SU-DHL-6 (cell line): ENCODE measurements around the gene PGC.

Source experiments
- H2AFZ ChIP-seq: fragments of 200-600 bp; sonication (generic); 2 replicates; pipeline ENCODE4 v1.6.1; 2014; ENCODE audit warnings: low read depth, mild to moderate bottlenecking, moderate library complexity, mixed read lengths, antibody characterized with exemption, low read length; ENCODE audit not compliant: severe bottlenecking
- H3F3A ChIP-seq: fragments of 200-600 bp; shearing (Covaris generic); 2 replicates; pipeline ENCODE4 v1.6.0; 2016; ENCODE audit warnings: antibody characterized with exemption, mild to moderate bottlenecking; ENCODE audit not compliant: insufficient read depth
- H3K27ac ChIP-seq: fragments of 200-600 bp; sonication (generic); 2 replicates; pipeline ENCODE4 v1.5.1; 2016; ENCODE audit warnings: low read depth, mild to moderate bottlenecking, low read length, moderate library complexity, mixed read lengths
- H3K27me3 ChIP-seq: fragments of 200-600 bp; sonication (generic), shearing (Covaris generic); 2 replicates; pipeline ENCODE4 v1.6.0; 2014; ENCODE audit warnings: mild to moderate bottlenecking, low read length
- H3K36me3 ChIP-seq: fragments of 200-600 bp; sonication (generic); 2 replicates; pipeline ENCODE4 v1.6.1; 2014; ENCODE audit warnings: mild to moderate bottlenecking, low read length, mixed read lengths
- H3K4me2 ChIP-seq: fragments of 300-600, 200-600 bp; shearing (Covaris generic), sonication (generic); 2 replicates; pipeline ENCODE4 v1.6.0; 2014; ENCODE audit warnings: low read length, low read depth, mild to moderate bottlenecking; ENCODE audit not compliant: poor library complexity, severe bottlenecking
- H3K4me3 ChIP-seq: fragments of 200-600 bp; sonication (generic); 2 replicates; pipeline ENCODE4 v1.5.1; 2014; ENCODE audit warnings: antibody characterized with exemption, low read length, mild to moderate bottlenecking, mixed read lengths; ENCODE audit not compliant: insufficient read depth, poor library complexity, severe bottlenecking
- H3K79me2 ChIP-seq: fragments of 200-600 bp; sonication (generic); 2 replicates; pipeline ENCODE4 v1.6.1; 2014; ENCODE audit warnings: mild to moderate bottlenecking, low read length, moderate library complexity; ENCODE audit not compliant: insufficient read depth
- H3K9ac ChIP-seq: fragments of 200-600 bp; sonication (generic); 2 replicates; pipeline ENCODE4 v1.7.0; 2014; ENCODE audit warnings: mild to moderate bottlenecking, low read length
- H3K9me2 ChIP-seq: fragments of 200-600 bp; sonication (generic); replicated peaks from 2 replicates; pipeline ENCODE4 v1.6.1; 2014; ENCODE audit warnings: low read length; ENCODE audit not compliant: insufficient read depth
- H3K9me3 ChIP-seq: fragments of 200-600 bp; sonication (generic); 2 replicates; pipeline ENCODE4 v1.6.1; 2014; ENCODE audit warnings: low read length, mixed read lengths; ENCODE audit not compliant: insufficient read depth
- H4K20me1 ChIP-seq: fragments of 200-600 bp; sonication (generic); 2 replicates; pipeline ENCODE4 v1.6.1; 2014; ENCODE audit warnings: low read depth, mild to moderate bottlenecking, antibody characterized with exemption, low read length, moderate library complexity, mixed read lengths
- EZH2phosphoT487 ChIP-seq: fragments of 200-600 bp; sonication (generic), shearing (Covaris generic); conservative IDR thresholded peaks from 2 replicates; pipeline ENCODE4 v1.6.1; 2018; ENCODE audit warnings: mild to moderate bottlenecking, antibody characterized with exemption, low read length, moderate library complexity, mixed read lengths
- TF ChIP-seq, protein P1 (sequence below): fragments of 200-600 bp; sonication (generic); IDR thresholded peaks from one replicate; pipeline ENCODE4 v1.5.1; 2017; ENCODE audit warnings: antibody characterized with exemption, mild to moderate bottlenecking, low read length, moderate library complexity; ENCODE audit not compliant: insufficient read depth, poor library complexity, severe bottlenecking

PGC gene

DNA sequence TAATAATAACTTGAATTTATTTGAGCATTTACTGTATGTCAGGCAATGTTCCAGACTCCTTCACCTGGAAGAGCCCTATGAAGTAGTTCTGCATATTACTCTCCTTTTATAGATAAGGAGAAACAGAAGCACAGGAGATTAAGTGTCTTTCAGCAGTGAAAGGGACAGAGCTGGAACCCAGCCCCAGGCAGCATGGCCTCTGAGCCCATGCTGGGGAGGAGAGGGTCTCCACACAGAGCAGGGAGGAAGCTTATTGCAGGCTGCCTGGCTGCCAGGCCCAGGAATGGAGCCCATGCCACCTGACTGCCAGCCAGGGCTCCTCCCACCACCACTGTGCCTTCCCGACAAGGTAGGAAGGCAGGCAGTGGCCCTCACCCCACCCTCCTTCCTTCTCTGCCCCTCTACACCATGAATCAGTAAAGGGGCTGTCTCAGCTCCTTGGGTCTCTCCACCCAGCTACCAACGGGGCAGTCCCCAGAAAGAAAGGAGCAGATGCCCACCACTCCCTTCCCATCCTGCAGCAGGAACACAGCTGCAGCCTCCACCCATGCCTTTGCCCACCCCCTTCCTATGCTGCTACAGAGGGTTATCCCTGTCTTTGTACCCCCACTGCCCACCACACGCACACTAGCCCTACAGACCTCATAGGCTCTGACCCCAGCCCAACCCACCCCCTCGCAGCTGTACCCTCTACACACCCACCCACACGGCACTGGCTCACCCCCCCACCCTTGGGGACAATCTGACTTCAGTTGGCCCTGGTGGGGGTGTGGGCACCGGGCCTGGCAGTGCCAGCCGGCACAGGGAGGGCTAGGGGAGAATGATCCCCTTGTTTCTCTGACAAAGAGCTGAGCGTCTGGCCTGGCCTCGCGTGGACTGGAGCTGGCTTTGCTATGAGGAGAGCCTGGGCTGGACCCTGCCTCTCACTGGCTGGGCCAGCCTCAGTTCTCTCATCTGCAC lies 53.6 kb downstream of the PGC start:
- Histone ChIP-seq H3K27ac (no peak overlapping the region), H3K4me2 (no peak overlapping the region), H3K27me3 (no peaks in the 10 kb centered on the region), H4K20me1 (peaks cover 4% of the 10 kb centered on the region; the same call in 1 of the 2 replicates), H3F3A (peaks cover 5% of the 10 kb centered on the region; the same call in 1 of the 2 replicates), H3K4me3 (no peak overlapping the region), H3K9me3 (no peaks in the 10 kb centered on the region), H3K9me2 (no peaks in the 10 kb centered on the region), H3K79me2 (peaks cover 57% of the 10 kb centered on the region), H3K36me3 (0 out of 2 replicates have a peak, but pooled peaks cover 2% of the 10 kb centered on the region), H2AFZ (no peak overlapping the region), H3K9ac (no peak overlapping the region)
- TF ChIP-seq, protein P1, sequence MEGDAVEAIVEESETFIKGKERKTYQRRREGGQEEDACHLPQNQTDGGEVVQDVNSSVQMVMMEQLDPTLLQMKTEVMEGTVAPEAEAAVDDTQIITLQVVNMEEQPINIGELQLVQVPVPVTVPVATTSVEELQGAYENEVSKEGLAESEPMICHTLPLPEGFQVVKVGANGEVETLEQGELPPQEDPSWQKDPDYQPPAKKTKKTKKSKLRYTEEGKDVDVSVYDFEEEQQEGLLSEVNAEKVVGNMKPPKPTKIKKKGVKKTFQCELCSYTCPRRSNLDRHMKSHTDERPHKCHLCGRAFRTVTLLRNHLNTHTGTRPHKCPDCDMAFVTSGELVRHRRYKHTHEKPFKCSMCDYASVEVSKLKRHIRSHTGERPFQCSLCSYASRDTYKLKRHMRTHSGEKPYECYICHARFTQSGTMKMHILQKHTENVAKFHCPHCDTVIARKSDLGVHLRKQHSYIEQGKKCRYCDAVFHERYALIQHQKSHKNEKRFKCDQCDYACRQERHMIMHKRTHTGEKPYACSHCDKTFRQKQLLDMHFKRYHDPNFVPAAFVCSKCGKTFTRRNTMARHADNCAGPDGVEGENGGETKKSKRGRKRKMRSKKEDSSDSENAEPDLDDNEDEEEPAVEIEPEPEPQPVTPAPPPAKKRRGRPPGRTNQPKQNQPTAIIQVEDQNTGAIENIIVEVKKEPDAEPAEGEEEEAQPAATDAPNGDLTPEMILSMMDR: no peak
- no peak for TF ChIP-seq EZH2phosphoT487

GRCh38 chr6:41692730-41693129 lies 54.5 kb downstream of the PGC start:
- Histone ChIP-seq H3F3A (peaks cover 4% of the 10 kb centered on the region; the same call in 1 of the 2 replicates), H4K20me1 (peaks cover 4% of the 10 kb centered on the region; the same call in 1 of the 2 replicates)
- TF ChIP-seq, protein P1: no peak
- TF ChIP-seq EZH2phosphoT487: no peak

GRCh38 chr6:41692080-41692675 lies 55.0 kb downstream of the PGC start:
- TF ChIP-seq EZH2phosphoT487: no peak
- TF ChIP-seq, protein P1: no peak
- Histone ChIP-seq H3K9me3 (no peaks in the 10 kb centered on the region), H3K4me3 (no peak overlapping the region), H3K36me3 (0 out of 2 replicates have a peak, but pooled peaks cover 2% of the 10 kb centered on the region), H3K27ac (no peak overlapping the region), H3K79me2 (peaks cover 45% of the 10 kb centered on the region), H3F3A (no peaks in the 10 kb centered on the region), H2AFZ (no peak overlapping the region), H3K9ac (no peak overlapping the region), H3K4me2 (no peak overlapping the region), H4K20me1 (no peaks in the 10 kb centered on the region; the same call in 1 of the 2 replicates), H3K9me2 (no peaks in the 10 kb centered on the region), H3K27me3 (no peaks in the 10 kb centered on the region)

More at GRCh38 chr6:41692730-41693129, 54.5 kb downstream of the PGC start:
- Histone ChIP-seq H3K27me3 (no peaks in the 10 kb centered on the region), H3K79me2 (peaks cover 49% of the 10 kb centered on the region), H2AFZ (no peak overlapping the region), H3K9me2 (no peaks in the 10 kb centered on the region), H3K27ac (no peak overlapping the region), H3K9me3 (no peaks in the 10 kb centered on the region), H3K4me2 (no peak overlapping the region), H3K36me3 (0 out of 2 replicates have a peak, but pooled peaks cover 2% of the 10 kb centered on the region), H3K9ac (no peak overlapping the region), H3K4me3 (no peak overlapping the region)
